HG03280 (cell line): ENCODE results near the gene MUS81.
"Not testable (repeated sequence)": the region's sequence is repeated elsewhere in the genome, so short reads cannot be mapped to it uniquely, and the experiment has no call there.

ENCODE experiments used
- ATAC-seq: cut with Tn5 transposase; IDR thresholded peaks from one replicate; pipeline ENCODE4 v1.9.1; 2021; ENCODE audit warnings: mild to moderate bottlenecking, moderate library complexity; ENCODE audit not compliant: unreplicated experiment

MUS81 gene, protein sequence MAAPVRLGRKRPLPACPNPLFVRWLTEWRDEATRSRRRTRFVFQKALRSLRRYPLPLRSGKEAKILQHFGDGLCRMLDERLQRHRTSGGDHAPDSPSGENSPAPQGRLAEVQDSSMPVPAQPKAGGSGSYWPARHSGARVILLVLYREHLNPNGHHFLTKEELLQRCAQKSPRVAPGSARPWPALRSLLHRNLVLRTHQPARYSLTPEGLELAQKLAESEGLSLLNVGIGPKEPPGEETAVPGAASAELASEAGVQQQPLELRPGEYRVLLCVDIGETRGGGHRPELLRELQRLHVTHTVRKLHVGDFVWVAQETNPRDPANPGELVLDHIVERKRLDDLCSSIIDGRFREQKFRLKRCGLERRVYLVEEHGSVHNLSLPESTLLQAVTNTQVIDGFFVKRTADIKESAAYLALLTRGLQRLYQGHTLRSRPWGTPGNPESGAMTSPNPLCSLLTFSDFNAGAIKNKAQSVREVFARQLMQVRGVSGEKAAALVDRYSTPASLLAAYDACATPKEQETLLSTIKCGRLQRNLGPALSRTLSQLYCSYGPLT

DNA sequence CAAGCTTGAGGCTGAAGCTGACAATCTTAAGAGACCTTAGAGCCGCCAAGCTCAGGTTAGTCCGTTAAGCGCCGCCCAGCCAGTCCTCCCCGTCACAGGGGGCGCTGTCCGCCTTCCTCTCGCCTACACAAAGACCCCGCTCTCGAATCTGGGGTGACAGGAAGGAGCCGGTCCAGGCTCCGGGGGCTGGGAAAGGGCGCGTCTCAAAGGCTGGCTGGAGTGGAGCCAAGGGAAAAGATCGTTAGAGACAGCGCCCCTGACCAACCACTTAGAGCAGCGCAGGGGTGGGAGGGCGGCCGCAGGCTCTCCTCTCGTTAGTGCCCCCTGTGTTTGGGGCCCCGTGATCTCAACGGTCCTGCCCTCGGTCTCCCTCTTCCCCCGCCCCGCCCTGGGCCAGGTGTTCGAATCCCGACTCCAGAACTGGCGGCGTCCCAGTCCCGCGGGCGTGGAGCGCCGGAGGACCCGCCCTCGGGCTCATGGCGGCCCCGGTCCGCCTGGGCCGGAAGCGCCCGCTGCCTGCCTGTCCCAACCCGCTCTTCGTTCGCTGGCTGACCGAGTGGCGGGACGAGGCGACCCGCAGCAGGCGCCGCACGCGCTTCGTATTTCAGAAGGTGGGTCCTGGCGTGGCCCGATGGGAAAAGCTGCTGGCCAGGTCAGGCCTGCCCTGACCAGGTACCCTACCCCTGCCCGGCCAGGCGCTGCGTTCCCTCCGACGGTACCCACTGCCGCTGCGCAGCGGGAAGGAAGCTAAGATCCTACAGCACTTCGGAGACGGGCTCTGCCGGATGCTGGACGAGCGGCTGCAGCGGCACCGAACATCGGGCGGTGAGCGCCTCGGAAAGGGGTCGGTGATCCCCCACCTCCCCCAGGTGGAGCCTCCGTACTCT is at the start of gene MUS81:
Gene MUS81, plus strand, starts transcription at position 156 of the 887 bp plus-strand sequence. Its CDS starts 321 bp downstream, at position 477.
- ATAC-seq, result peak; percentile 22

DNA sequence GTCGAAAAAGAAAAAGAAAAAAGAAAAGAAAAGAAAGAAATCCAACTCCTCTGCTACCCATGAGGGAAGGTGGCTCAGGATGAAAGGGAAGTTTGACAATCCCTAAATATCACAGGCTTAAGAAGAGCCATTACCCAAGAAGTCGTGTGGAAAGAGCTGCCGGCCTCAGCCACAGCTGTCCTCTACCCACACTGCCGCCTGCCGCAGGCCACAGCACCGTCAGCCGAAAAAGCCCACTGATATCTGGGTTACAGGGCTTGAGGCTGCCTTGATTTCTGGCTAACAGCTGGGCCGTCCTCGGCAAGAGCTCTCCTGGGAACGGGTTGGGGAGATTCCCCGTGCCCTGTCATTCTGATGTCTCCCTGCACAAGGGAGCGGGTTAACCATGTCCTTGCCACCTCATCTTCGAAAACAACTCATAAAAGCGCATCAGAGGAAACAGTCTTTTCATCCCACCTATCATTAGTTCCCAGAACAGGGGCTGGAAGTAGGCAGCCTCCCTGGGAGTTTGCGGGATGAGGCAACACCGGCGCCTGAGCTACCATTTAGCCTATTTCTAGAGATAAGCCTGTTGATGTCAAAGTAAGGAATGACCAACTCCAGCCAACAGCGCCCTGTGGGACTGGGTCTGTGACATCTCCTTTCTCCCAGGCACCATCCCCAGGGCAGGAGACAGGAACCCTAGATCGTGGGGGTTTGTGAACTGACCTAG is 48.3 kb upstream of the MUS81 start:
- no peak for ATAC-seq

DNA sequence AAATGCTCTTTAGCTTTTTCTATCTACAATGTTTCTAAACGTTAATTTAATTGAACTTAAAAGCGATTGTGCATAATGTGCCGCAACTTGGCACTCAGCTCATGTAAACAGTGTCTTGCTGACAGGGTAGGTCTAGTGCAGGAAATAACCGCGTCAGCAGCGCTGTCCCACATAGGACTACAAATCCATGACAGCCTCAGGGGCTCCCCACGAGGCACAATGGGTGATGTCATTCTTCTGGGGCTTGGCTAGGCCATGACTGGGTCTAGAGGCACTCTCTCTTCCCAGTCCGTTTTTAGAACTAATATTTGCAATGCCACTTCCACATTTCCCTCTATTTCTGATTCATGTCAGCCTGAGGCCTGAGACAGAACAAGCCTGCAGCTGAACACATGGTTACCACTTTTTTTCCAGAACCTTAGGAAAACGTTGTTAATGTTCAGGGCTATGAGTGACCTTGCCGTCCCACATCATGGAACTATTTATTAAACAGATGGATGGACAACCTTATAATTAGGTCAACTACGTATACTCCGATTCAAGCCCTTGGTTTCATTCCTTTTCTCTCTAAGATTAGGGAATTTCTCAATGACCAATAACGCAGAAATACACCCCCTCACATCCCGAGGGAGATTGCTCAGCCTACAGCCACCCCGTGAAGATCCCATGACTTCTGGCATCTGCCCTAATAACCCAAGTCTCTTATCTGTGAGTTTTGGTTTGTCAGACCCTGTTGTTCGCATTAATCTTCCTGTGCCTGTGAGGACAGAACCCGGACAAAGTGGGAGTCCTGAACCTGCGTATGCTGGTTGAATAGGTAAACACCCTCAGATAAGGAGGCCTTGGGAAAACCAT is 45.9 kb upstream of the MUS81 start:
- no peak for ATAC-seq

DNA sequence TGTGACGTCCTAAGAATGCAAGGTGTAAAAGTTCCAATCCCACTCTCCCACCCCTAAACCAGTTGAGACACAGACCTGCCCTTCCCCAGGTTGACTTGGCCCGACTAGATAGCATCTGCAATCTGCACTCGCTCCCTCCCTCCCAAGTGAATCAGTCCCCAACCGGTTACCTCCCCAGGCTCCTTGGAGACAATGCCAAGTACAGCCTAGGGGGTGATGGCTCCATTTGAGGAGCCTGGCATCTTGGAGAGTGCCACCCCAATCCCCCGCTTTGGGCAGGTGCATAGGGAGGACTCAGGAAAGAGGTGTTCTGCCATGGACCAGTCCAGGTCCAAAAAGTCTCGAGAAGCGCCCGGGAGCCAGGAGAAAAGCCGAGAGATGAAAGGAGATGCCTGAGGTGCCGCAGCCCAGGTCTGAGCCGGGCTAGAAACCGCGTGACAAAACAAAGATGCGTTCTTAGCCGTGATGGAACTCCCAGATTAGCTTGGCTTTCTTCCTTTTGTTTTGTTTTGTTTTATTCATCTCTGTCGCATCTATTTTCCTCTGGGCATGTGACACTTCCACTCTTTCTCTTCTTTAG is 45.2 kb upstream of the MUS81 start:
- ATAC-seq, result no peak

DNA sequence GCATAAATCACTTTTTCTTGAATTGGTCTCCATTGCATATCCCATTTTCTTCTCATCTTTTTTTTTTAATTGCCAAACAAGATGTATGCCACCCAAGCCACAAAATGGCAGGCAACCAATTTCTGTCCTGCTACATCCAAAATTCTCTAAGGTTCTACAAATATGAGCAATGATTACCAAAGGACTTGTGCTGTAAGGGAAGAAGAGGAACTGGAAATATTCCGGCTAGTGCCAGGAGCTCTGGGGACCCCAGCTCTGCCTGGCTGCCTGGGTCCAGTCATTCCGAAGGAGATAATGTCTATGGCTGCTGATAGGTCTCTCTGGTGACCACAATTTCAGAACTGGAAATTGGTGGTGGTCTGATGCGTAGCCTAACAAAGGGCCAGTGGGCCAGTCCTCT is 43.5 kb upstream of the MUS81 start:
- ATAC-seq, result no peak

DNA sequence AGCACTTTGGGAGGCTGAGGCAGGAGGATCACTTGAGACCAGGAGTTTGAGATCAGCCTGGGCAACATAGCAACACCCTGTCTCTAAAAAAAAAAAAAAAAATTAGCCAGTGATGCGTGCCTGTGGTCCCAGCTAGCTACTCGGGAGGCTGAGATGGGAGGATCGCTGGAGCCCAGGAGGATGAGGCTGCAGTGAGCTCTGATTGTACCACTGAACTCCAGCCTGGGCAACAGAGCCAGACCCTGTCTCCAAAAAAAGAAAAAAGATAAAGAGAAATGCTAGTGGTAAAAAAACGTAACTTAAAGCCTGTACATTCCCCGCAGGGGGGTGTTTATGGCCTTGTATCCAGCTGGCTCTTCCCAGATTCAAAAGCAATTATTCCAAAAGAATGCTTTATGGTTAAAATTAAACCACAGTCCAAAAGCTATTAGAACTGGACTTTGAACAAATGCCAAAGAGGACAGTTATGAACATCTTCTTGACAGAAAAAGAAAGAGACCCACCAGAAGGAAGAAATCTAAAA is 42.9 kb upstream of the MUS81 start:
- no peak for ATAC-seq

DNA sequence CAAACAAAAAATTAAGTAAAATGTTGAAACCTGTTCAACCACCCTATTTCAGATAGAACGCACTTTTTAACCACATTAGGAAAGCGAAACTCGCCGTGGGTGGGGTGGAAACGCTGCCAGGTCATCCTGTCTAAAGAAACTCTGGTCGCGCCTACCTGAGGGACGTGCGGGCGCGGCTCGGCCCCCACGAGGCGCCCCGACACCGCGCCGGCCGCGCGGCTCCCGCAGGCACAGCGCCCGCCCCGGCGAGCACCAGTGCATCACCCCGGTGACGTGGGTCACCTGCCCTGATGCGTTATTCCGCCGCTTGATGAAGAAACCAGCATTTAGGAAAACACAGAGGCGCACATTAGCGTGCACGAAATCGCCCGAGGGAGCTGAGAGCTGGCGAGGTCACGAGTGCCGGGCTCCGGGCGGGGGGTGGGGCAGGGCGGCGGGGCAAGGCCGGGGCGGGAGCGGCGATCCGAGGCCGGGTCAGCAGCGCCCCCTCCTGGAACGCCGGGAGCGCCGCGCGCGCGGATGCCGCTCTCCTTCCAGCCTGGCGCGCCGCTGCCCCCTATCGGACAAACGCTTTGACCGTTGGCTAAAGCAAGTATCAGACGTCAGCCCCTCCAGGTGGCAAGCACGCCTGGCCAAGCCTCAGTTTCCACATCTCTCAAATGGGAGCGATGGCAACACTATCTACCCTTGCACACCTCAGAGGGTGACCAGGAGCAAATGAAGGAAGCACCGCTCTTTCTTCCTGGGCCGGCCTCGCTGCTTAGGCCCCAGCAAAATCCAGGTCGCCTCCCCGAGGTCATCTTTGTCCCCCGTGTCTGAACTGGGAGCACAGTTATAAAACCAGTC is 42.2 kb upstream of the MUS81 start:
- peak; percentile 90 for ATAC-seq

DNA sequence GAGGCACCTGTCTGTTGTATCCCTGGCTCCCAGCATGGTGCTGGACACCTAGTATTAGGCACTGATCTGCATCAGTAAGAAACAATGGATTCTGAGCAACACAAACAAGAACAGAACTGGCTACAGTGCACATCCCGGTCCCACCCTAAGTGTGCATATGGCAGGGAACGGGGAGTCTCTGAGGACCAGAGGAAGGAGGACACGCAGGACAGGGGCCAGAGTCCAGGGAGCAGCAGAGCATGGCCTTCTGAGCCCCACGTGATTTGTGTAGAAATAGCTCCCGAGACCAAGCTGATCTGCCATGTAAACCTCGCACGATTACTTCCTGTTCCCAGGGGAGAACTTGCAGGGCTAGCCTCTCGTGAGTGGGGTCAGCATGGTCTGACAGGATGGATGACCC is 39.1 kb upstream of the MUS81 start:
- ATAC-seq, result no peak

DNA sequence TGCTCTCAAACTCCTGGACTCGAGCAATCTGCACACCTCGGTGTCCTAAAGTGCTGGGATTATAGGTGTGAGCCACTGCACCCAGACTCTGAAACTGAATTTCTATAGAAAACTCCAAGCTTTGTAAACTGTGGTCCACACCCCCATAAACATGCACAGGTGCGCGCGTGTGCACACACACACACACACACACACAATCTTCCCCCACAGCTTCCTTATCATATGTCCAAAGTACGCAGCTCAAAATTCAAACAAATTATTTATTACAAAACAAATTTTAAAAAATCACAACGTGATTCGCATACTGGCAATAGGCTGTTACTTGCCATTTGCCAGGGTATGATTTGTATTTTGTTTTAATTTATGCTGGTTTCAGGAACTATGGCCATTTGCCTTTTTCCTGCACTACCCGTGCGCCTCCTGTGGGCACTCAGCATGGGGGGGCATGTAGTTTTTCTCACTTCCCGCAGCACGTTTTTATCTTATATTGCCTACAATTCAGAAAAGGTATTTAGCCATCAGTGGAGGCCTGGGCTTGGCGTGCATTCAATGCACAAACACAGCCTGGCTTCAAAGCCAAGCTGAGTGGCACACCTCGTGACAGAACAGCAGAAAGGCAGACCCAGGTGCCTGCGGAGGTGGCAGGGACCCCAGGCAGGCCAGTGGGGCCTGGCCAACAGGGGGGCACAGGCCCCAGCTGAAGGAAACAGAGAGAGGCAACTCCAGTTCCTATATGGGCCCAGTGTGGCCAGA is 37.3 kb upstream of the MUS81 start:
- ATAC-seq, result no peak

DNA sequence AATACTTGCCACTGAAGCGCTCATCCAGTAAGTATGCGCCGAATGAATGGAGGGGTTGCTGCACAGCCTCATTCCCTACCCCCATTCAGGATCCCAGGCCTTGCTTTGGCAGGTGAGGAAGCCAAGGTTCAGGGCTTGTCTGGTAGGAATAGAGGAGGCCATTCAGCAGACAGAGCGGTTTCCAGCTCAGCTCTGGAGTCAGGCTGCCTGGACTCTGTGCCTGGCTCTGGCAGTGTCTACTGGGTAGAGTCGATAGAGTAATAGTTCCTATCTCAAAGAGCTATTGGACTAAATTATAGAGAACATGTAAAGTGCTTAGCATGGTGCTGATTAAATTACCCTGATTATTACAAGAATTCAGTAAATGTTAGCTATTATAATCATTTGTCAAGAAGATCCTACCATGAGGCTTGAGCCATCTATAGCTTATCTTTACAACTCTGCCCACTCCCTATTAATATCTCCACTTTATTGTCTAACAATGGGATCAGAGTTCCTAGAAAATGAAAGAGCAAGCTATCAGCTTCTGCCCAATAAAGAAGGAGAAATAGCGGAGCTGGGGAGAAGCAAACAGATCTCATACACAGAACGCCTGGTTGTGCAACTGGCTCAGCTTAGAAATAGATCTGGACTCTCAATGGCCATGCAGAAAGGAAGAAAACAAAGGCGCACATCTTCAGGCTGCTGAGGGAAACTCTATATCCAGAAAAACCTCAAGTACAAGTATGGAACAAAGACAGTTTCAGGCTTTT is 33.1 kb upstream of the MUS81 start:
- no peak for ATAC-seq

DNA sequence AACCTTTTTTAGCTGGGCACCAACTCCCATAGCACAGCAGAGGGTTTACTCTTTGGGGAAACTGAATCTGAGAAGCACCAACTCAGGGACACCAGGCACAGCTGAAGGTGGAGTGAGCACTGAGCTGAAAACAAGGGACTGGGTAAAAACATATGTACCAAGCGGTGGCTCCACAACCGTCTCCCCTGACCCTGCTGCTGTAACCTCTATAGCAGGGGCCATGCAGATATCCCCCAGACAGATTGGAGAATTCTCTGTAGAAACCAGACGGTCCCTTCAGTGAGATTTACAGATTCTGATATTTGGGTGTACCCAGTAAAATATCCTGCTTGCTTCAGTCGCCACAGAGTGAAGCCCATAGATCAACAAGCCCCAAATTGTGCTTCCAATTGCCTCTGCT is 30.8 kb upstream of the MUS81 start:
- ATAC-seq, result no peak

DNA sequence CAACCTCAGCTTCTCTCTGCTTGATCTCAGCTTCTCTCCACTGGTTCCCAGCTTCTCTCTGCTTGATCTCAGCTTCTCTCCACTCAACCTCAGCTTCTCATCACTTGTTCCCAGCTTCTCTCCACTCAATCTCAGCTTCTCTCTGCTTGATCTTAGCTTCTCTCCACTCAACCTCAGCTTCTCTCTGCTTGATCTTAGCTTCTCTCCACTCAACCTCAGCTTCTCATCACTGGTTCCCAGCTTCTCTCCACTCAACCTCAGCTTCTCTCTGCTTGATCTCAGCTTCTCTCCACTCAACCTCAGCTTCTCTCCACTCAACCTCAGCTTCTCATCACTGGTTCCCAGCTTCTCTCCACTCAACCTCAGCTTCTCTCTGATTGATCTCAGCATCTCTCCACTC is 28.0 kb upstream of the MUS81 start:
- ATAC-seq, result not testable (repeated sequence)

DNA sequence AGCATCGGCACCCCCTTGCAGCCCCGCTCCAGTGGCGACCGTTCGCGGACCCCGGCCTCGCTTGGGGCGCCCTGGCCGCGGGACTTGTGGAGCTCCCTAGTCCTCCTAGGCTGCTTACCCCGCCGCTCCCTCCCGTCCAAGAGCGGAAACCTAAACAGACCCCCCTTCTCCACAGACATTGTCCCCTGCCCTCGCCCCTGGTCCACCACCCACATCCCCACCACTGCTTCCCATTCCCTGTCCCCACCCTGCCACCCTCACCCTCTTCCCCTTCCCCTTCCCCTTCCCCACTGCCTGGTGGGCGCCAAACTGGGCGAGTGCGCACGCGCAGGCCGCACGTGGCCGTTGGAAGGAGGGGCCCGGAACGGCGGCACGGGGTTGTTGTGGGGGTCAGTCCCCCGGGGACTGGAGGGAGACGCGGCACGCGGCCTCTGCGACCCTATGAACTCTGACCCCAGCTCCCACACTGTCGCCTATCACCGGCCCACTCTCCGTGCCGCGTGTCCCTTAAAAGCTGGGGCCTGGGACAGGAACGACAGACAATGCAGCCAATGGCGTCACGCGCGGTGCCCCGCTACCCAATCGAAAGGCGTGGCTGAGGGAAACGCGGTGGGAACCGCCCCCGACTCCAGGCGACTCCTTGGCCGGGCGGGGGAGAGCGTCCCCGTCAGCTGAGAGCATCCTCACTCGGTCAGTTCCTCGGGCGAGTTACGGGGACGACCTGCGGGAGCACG is 26.8 kb upstream of the MUS81 start, which contains the start of gene SNX32:
Gene SNX32, plus strand, starts transcription at position 667 of the 734 bp plus-strand sequence. CDS start 103 bp downstream, outside the sequence.
- ATAC-seq, result peak; percentile 91

DNA sequence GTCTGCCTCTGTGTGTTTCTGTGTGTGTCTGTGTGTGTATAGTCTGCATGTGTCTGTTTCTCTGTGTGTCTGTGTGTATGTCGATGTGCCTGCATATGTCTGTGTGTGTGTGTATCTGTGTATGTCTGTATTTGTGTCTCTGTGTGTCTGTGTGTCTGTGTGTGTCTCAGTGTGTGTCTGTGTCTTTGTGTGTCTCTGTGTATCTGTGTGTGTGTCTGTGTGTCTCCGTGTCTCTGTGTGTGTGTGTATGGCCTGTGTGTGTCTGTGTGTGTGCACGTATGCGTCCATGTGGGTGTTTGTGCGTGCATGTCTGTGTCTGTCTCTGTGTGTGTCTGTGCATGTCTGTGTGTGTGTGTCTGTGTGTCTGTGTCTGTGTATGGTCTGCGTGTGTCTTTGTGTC is 26.0 kb upstream of the MUS81 start:
- no peak for ATAC-seq

DNA sequence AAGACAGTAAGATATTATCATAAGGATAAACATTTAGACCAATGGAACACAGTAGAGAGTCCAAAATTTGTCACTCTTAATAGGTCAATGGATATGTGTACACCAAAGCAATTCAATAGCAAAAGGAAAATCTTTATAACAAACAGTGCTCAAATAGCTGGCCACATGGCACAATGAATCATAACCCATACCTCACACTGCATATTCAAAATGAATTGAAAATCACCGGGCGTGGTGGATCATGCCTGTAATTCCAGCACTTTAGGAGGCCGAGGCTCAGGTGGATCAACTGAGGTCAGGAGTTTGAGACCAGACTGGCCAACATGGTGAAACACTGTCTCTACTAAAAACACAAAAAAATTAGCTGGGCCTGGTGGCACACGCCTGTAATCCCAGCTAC is 18.1 kb upstream of the MUS81 start:
- no peak for ATAC-seq

DNA sequence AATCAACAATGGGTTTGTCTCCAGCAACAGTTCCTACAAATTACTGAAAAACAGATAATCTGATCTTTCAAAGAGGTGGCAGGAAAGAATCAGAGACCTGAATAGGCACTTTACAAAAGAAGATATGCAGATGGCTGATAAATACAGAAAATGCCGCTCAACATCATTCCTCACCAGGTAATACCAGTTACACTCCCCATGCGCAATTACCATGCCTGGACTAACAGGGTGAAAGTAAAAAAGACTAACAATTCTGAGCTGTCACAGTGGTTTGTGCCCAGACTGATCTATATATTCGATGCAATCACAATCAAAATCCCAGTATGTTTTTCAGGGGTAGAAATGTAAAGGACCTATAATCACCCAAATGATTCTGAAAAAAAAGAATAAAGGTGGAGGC is 16.4 kb upstream of the MUS81 start:
- no peak for ATAC-seq
